ENCODE data around the gene NACC2.

DNA sequence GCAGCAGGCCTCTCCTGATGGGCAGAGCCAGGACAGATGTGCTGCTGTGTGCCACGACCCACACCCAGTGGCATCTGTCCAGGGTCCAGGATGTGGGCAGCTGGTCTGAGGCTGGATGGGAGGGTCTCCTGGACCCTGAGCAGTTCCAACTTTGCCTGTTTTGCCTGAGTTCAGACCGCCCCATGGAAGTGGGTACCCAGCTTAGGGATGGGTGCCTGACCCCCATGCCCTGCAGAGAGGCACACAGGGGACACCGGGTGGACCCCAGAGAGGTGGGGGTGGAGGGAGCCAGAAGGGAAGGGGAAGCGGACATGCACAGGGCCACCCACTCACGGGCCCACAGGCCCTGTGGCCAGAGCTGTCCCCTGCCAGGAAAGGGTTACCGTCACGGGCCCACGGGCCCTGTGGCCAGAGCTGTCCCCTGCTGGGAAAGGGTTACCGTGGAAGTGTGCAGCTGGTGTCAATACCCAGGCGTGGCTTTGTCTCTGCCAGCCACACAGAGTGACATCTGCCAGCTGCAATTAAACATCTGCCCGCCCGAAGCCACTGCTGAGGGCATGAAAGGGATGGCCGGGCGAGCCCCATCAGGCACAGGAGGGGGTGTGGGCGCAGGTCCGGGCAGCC lies 50.0 kb downstream of the NACC2 start:
- TF ChIP-seq, protein P1, sequence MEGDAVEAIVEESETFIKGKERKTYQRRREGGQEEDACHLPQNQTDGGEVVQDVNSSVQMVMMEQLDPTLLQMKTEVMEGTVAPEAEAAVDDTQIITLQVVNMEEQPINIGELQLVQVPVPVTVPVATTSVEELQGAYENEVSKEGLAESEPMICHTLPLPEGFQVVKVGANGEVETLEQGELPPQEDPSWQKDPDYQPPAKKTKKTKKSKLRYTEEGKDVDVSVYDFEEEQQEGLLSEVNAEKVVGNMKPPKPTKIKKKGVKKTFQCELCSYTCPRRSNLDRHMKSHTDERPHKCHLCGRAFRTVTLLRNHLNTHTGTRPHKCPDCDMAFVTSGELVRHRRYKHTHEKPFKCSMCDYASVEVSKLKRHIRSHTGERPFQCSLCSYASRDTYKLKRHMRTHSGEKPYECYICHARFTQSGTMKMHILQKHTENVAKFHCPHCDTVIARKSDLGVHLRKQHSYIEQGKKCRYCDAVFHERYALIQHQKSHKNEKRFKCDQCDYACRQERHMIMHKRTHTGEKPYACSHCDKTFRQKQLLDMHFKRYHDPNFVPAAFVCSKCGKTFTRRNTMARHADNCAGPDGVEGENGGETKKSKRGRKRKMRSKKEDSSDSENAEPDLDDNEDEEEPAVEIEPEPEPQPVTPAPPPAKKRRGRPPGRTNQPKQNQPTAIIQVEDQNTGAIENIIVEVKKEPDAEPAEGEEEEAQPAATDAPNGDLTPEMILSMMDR (IDR thresholded peaks at IDR 0.05): no peak
- TF ChIP-seq, protein P2, sequence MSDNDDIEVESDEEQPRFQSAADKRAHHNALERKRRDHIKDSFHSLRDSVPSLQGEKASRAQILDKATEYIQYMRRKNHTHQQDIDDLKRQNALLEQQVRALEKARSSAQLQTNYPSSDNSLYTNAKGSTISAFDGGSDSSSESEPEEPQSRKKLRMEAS (IDR thresholded peaks at IDR 0.05; ENCODE audit: low read depth): no peak
- TF ChIP-seq SMC3 (IDR thresholded peaks at IDR 0.05; ENCODE audit: low read depth, low read length): no peak
